GM21528 (cell line): ENCODE measurements around the gene B3GNT7.
A peak's percentile ranks its signal among the peaks of the same experiment; 100 is the strongest.

Source experiments
- ATAC-seq: cut with Tn5 transposase; IDR thresholded peaks from one replicate; pipeline ENCODE4 v1.9.1; 2021; ENCODE audit warnings: mild to moderate bottlenecking, moderate library complexity; ENCODE audit not compliant: unreplicated experiment, low FRiP score

B3GNT7 gene

GRCh38 chr2:231383416-231384108, 11.9 kb upstream of the B3GNT7 start:
- no peak for ATAC-seq

GRCh38 chr2:231384109-231384435, 11.4 kb upstream of the B3GNT7 start:
- ATAC-seq, result no peak

GRCh38 chr2:231384970-231385369, 10.5 kb upstream of the B3GNT7 start:
- ATAC-seq, result no peak

GRCh38 chr2:231385429-231385828, 10.1 kb upstream of the B3GNT7 start:
- ATAC-seq, result no peak

- no peak for ATAC-seq
Observed at GRCh38 chr2:231386446-231386845, 9.1 kb upstream of the B3GNT7 start.

GRCh38 chr2:231387904-231388724, 7.4 kb upstream of the B3GNT7 start:
- no peak for ATAC-seq

- no peak for ATAC-seq
Observed at GRCh38 chr2:231388725-231389346, 6.7 kb upstream of the B3GNT7 start.

GRCh38 chr2:231390667-231391066, 4.8 kb upstream of the B3GNT7 start:
- ATAC-seq, result no peak

- no peak for ATAC-seq
Observed at GRCh38 chr2:231391981-231392380, 3.5 kb upstream of the B3GNT7 start.

- ATAC-seq, result no peak
Observed at GRCh38 chr2:231392431-231393148, 2.9 kb upstream of the B3GNT7 start.

- ATAC-seq, result peak; percentile 47
Observed at GRCh38 chr2:231393149-231394131, 2.1 kb upstream of the B3GNT7 start.

- ATAC-seq, result peak; percentile 45
Observed at GRCh38 chr2:231394211-231395141, 1.0 kb upstream of the B3GNT7 start.

GRCh38 chr2:231396058-231396821, 730 bp downstream of the B3GNT7 start:
- ATAC-seq, result no peak

GRCh38 chr2:231397011-231397927, 1.8 kb downstream of the B3GNT7 start:
- no peak for ATAC-seq

- no peak for ATAC-seq
Observed at GRCh38 chr2:231397928-231398294, 2.4 kb downstream of the B3GNT7 start.

GRCh38 chr2:231398585-231398984, 3.1 kb downstream of the B3GNT7 start:
- ATAC-seq, result no peak
